RWPE1 (cell line): Measurements from ENCODE around the gene TMPRSS11F.

Experiments
- CTCF ChIA-PET: fragments of 350-600 bp; sonication (Branson Sonifier 250); formaldehyde crosslinking; extraction: SDS; loops from one replicate; lab custom pipeline; 2021; lab: Yijun Ruan, JAX
- POLR2A ChIA-PET: fragments of 400-600 bp; formaldehyde crosslinking; extraction: SDS; loops from one replicate; lab custom pipeline; 2020; ENCODE audit warnings: antibody characterized with exemption; ENCODE audit not compliant: low non-redundant PET; lab: Yijun Ruan, JAX
- DNase-seq: peaks from one replicate; pipeline ENCODE4 v3.0.0; 2012; ENCODE audit warnings: low spot score
- H3K27ac ChIP-seq: fragments of 450-650 bp; 2 replicates; pipeline ENCODE4 v1.5.1; 2017
- TF ChIP-seq, protein P1 (sequence below): fragments of 450-650 bp; conservative IDR thresholded peaks from 2 replicates; pipeline ENCODE4 v1.5.1; 2017; ENCODE audit warnings: low read depth, mild to moderate bottlenecking

The TMPRSS11F gene

DNA sequence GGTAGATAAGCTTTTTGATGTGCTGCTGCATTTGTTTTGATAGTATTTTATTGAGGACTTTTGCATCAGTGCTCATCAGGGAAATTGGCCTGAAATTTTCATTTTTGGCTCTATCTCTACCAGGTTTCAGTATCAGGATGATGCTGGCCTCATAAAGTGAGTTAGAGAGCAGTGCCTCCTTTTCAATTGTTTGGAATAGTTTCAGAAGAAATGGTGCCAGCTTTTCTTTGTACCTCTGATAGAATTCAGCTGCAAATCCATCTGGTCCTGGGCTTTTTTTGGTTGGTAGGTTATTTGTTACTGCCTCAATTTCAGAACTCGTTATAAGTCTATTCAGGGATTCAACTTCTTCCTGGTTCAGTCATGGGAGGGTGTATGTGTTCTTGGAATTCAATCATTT lies 15.6 kb upstream of the TMPRSS11F start:
- ChIA-PET POLR2A (no interaction called here), CTCF (no interaction called here)
- DNase-seq = no peak
- H3K27ac ChIP-seq = no peak overlapping the region
- TF ChIP-seq, protein P1, sequence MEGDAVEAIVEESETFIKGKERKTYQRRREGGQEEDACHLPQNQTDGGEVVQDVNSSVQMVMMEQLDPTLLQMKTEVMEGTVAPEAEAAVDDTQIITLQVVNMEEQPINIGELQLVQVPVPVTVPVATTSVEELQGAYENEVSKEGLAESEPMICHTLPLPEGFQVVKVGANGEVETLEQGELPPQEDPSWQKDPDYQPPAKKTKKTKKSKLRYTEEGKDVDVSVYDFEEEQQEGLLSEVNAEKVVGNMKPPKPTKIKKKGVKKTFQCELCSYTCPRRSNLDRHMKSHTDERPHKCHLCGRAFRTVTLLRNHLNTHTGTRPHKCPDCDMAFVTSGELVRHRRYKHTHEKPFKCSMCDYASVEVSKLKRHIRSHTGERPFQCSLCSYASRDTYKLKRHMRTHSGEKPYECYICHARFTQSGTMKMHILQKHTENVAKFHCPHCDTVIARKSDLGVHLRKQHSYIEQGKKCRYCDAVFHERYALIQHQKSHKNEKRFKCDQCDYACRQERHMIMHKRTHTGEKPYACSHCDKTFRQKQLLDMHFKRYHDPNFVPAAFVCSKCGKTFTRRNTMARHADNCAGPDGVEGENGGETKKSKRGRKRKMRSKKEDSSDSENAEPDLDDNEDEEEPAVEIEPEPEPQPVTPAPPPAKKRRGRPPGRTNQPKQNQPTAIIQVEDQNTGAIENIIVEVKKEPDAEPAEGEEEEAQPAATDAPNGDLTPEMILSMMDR = no peak

GRCh38 chr4:68141852-68142251 lies 12.2 kb upstream of the TMPRSS11F start:
- POLR2A ChIA-PET = no interaction called here
- DNase-seq = no peak
- TF ChIP-seq, protein P1 = no peak
- H3K27ac ChIP-seq = no peak overlapping the region
- CTCF ChIA-PET = no interaction called here

DNA sequence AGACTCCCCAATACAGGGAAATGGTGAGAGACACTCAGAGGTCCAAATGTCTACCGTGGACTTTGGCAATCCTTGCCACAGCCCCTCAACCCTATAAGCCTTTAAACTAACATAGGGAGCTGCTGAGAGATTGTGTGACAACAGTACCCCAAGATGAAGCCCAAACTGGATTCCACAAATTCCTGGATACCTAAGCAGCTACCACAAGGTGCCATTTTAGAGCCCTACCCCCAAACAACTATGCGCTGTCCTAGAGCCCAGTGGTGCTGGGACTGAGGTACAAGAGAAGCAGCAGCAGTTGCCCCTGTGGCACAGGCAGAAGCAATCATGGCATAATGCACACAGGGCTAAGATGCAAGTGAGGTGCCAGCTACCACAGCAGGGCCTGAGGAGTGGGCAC lies 2.7 kb upstream of the TMPRSS11F start:
- no peak for DNase-seq
- TF ChIP-seq, protein P1 = no peak
- POLR2A ChIA-PET = no interaction called here
- CTCF ChIA-PET = interaction anchor here (0.6 kb wide), 1 partner anchor 139 kb away, joined by 3 read pairs; no protein-coding TSS in a partner anchor
- no peak overlapping the region for H3K27ac ChIP-seq

DNA sequence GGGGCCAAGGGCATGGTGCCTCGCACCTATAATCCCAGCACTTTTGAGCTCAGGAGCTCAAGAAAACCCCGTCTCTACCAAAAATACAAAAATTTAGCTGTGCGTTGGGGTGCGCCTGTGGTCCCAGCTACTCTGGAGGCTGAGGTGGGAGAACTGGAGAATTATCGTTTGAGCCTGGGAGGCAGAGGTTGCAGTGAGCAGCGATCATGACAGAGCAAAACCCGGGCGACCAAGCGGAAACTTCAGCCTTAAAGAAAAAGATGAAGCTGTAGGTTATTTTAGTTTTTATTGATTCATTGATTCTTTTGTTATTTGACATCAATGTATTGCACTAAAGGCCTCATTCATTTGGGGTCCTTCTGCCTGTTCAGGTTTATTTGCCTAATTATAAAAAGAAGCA lies 5.4 kb downstream of the TMPRSS11F start:
- TF ChIP-seq, protein P1 = no peak
- POLR2A ChIA-PET = no interaction called here

DNA sequence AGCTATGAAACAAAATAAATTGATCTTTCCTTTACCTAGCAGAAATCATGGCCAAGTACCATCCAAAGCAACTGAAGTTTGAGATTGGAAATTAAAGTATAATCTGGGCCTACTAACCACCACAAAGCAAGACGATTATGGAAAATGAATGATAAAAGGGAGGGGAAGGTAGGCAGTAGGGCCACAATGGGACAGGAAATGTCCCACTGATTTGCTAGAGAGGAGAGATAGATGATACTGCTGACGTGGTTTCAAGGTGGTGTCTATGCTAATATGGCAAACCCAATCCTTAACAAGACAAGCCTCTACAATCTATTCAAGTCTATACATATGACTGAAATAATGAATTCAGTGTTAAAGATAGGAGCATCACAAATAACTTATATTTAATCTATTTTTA lies 6.1 kb downstream of the TMPRSS11F start:
- CTCF ChIA-PET = no interaction called here

More for the DNA sequence above, 5.4 kb downstream of the TMPRSS11F start:
- no peak overlapping the region for H3K27ac ChIP-seq
- no peak for DNase-seq
- CTCF ChIA-PET = no interaction called here

GRCh38 chr4:68119921-68120320 lies 9.7 kb downstream of the TMPRSS11F start:
- ChIA-PET CTCF (no interaction called here), POLR2A (no interaction called here)
- H3K27ac ChIP-seq = no peak overlapping the region
- TF ChIP-seq, protein P1 = no peak
- no peak for DNase-seq

More for the DNA sequence above, 6.1 kb downstream of the TMPRSS11F start:
- no peak overlapping the region for H3K27ac ChIP-seq
- no peak for DNase-seq
- POLR2A ChIA-PET = no interaction called here
- TF ChIP-seq, protein P1 = no peak

GRCh38 chr4:68110441-68110840 lies 19.2 kb downstream of the TMPRSS11F start:
- ChIA-PET CTCF (no interaction called here), POLR2A (no interaction called here)
- DNase-seq = no peak
- TF ChIP-seq, protein P1 = no peak
- H3K27ac ChIP-seq = no peak overlapping the region
